KG1 (cell line): ENCODE results near the gene ARHGAP29.

Experiments used
- DNase-seq: peaks from one replicate; lab custom pipeline; 2025; lab: John Stamatoyannopoulos, UW

The ARHGAP29 gene

DNA sequence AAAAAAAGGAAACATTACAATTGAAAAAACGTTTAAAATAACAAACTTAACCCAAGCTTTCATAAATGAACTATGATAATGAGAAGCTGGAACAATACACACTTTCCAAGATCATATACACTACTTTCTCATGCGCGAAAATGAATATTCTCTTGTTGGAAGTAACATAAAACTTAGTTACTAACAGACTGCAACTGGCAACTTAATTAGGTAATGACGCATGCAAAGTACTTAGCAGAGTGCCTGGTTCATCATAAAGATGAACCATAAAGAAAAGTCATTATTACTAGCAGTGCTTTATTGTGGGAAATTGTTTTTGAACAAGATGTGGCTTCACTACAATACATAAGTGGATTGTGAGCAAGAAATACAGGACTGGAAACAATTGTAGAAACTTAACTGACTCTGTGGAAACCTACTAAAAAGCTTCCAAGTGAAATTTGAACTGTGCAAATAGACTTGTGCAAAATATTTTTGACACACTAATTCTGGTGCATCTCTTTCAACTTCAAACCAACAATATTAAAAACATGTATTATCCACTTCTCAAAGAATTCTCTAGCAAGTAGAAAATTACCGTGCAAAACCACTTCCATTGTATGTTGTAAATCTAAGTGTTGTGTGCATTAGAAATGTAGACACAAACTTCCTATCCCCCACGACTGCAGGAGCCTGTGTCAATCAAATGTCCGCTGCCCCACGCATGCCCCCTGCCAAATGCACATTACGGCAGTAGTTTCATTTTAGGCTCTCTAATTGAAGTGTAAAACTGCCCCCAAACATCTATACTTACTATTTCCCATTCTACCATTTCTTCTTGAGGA lies 2.0 kb downstream of the ARHGAP29 start:
- no peak for DNase-seq

DNA sequence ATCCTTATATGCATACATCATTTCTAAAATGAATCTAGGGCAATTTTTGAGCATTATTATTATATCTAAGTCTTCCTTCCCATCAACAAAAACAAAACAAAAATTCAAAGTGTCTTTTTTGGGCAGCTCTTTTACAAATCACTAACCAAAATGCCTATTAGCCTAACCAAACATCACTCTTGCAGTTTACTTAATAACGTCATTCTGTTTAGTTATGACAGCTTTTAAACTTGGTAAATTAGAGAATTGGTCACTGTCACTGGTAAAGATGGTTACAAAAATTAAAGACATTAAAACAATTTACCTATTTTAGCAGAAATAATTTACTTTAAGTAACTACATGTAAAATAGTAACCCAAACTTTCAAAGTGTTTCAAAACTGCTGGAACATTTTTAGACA lies 2.8 kb downstream of the ARHGAP29 start:
- no peak for DNase-seq

DNA sequence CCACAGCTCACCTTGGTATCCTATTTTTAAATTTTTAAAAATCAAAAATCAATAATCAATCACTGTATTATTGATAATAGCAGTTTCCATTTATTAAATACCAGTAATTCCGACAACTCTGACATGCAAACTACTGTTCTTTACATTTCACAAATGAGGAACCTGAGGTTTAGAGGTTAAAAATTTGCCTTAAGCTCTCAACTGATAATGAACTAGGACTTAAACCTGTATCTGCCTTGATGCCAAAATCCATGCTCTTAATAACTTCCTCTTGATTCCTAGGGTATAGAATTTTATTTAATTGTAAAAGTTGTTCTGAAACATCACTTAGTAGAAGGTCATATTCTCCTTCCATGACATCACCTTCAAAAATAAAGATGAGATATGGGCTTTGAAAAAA lies 5.6 kb downstream of the ARHGAP29 start:
- DNase-seq, result no peak

DNA sequence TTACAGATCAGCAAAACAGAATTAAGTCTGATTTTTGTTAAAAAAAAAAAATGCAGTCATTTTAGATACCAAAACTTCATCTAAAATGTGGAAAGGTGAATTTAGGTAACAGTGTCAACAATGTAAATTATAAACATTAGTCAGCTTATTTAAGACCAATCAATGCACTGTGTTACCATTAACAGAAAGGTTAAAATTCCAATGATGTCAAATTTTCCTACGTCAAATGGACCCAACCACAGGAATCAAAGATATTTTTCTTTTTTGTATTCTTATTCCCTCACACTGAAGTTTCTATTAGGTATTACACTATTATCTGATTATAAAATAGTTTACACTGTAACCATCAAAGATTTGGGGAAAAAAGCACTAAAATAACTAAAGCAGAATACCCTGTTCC lies 6.5 kb downstream of the ARHGAP29 start:
- no peak for DNase-seq

DNA sequence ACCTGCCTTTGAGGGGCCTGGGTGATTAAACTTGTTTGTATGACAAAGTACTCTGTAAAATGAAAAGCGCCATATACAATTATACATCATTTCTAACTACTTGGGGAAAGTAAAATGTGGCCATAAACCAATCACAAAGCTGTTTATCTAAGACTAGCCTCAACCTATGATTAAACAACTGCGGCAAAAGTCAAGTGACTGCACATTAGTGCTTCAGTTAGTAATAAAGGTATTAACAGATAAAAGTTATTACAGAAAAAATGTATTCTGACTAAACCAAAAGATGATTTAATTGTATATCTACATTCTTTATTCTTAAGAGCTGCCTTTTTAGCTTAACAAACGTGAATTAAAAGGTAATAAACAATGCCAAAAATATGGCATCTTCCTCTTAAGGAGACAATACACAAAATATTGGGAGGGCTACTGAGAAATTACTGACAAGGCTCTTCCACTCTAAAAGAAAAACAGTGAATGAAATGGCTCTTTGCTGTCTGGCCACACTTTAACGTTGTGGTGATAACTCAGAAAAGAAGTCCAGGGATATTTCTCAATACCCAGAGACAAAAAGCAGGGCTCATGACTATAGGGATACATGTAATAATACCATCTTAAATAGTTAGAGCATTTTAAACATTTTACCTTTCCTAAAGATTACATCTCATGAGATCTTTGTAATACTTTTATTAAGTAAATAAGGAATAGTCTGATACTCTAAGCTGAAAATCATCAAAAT lies 8.6 kb downstream of the ARHGAP29 start:
- DNase-seq, result no peak

DNA sequence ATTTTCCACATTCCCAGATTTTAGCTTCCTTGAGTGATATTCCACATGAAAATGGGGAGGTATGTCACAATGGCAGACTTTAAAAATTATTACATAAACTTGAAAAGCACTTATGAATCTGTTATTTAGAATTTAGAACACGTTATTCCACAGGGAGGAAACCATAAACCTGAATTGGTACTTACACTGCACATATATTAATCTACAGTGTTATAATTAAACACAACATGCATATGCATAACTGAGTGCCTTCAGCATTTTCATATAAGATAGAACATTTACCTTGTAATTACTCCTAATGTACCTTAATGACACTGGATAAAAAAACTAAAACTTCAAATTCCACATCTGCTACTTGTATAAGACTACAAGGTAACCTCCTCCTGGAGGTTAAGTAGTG lies 9.8 kb downstream of the ARHGAP29 start:
- DNase-seq, result no peak

DNA sequence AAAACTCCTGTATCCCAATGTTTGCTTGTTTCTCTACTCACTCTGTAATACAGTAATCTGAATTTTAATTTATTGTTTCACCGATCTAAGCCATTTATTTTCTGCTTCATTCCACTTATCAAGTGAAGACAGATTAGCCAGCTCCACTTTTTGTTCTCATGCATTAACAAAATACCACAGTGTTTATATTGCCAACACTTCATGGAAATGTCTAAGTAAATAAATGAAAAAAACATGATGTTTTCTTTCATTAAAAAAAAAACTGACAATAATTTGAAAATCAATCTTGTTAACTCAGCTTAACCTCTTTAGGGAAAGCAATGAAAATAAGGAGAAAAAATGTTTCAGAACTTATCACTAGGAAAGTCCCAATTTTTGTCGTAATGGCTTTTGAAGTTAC lies 11.5 kb downstream of the ARHGAP29 start:
- no peak for DNase-seq

DNA sequence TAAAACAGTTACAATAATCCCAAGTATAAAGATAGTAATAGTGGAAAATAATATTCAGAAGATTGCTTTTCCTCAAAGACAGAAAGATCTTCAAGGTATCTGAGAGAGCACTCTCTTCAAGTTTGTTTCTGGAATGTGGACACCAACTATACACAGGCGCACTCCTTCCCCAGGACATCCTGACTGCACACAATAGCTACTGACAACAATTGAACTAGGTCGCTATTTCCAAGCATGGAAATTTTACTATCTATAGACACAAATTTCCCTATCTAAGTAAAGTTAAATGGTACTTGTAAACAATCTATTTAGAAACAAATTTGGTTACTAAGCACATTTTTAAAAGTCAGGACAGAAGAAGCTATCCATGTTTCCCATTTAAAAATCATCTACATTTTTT lies 19.1 kb downstream of the ARHGAP29 start:
- DNase-seq, result no peak

DNA sequence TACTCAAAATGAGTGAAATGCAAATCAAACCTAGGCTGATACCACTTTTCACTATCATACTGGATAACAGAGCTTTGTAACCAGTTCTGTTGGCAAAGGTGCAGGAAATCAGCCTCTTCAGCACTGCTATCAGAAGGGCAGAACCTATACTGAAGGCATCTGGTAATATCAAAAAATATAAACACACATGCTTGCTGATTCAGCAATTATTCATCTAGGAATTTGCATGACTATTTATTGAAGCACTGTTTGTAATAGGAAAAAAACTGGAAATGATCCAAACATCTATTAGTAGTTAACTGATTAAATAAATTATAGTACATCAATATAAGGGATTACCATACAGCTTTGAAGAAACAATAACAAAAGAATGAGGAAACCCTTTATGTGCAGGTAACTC lies 21.4 kb downstream of the ARHGAP29 start:
- no peak for DNase-seq

DNA sequence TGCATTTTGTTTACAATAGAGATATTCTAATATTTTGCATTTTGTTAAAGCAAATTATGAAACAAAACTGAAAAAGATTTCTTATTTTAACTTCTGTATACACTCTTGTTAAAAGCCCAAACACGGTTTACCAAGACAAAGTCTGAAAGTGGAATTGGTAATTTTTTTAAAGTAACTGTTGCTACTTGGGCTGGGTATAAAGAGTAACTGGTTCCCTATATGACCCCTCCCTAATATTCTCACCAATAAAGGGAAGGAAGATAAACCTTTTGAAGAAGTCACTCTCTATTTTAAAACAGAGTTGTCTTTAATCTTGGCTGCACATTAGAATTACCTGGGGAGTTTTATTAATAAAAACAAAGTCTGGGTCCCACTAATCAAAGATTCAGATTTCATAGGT lies 27.4 kb downstream of the ARHGAP29 start:
- DNase-seq, result no peak

DNA sequence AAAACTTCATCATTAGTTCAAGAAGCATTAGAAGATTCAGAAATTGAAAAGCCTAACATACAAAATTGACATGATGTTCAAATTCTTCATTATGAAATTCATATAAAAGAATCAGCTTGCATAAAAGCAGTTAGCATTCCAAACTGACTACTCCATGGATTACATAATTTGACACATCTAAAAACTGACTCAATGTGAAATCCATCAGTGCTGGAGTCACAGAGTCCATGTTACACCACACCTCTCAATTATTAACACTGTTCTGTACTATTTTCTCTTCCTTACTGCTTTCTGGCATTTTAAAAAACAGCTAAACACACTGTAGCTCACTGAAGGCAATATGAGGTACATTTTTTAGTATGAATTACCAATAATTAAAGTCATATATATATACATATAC lies 28.0 kb downstream of the ARHGAP29 start:
- DNase-seq, result no peak

DNA sequence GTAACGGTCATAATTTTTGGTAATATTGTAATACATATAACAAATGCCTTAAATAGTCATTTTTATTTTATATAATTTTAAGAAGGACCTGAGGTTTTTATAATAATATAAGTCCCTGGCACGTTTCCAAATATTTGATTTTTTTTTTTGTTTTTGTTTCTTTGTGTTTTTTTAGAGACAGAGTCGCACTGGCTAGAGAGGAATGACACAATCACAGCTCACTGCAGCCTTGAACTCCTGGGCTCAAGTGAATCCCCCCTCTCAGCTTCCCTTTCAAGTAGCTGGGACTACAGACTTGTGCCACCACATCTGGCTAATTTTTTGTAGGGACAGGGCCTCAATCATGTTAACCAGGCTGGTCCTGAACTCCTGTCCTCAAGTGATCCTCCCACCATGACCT lies 29.7 kb downstream of the ARHGAP29 start:
- DNase-seq, result no peak

DNA sequence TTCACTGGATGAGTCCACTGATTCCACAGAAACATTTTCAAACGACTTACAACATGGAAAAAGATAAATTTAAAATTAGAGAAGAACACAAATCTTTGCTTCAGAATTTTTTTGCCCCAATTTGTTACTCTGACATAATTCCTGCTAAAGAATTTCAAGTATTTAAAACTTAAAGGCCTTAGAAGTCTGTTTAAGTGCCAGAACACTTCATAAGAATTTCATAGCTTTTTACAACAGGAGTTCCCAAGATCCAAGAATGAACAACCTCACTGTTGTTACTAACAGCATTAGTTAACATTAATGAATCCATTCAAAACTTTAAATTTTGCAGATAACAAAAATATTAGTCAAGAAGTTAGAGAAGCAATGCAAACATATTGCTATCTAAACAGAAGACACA lies 31.7 kb downstream of the ARHGAP29 start:
- DNase-seq, result no peak

DNA sequence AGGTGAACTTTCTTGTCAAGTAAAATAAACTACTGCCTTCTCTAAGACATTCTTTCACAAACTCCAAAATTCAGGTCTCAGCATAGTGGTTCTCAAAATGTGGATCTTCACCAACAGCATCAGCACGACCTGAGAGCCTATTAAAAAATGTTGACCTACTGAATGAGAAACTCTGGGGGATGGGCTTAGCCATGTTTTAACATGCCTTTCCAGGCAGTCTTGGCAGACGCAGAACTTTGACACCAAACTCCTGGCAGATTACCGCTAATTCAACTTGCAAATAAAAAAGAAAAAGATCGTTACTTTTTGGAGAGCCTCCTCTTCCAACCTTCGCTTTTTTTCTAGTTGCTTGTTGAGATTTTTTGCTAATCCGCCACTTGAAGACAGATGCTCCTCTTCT lies 35.1 kb downstream of the ARHGAP29 start:
- DNase-seq, result no peak

DNA sequence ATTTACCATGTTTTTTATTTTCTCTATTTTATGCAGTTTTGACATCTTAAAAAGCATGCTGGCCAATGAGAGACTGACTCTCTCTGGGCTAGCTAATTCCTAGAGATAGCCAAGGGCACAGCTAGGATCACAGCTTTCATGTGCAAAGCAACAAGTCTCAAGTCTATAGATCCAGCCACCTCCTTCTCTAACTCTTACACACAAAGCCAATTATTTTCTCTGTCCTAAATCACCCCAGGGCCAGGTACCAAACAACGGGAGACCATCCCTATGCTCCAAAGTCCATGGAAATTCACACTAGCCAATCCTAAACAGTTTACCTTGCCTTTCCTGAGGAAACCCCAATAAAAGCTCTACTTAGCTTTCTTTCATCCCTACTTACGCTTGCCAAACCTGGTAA lies 38.0 kb downstream of the ARHGAP29 start:
- no peak for DNase-seq

DNA sequence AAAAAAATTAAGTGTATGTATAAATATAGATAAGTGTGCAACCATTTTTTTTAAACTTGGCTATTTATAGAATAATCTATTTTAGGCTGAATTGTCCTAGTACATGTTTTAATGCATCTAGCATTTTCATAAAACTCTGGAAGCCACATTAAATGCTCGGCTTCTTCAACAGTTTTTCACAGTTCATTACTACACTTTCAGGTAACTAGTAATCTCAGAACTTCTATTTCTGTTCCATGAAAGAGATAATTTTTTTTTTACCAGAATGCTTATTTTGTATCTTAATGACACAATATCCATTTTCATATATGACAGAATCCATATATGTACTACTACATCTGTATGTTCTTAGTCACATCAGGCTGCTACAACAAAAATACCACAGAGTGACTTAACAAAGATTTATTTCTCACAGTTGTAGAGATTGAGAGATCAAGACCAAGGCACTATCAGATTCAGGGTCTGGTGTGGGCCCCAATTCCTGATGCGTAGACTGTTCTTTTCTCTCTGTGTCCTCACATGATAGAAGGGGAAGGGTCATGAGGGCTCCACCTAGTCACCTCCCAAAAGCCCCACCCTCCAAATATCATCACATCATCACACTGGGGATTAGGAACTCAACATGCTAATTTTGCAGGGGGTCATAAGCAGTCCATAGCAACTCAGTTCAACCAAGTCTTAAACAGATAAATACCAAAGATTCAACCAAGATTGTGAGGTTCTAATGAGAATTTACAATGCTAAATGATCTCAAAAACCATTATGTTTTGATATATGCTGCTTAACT lies 43.1 kb downstream of the ARHGAP29 start:
- no peak for DNase-seq

DNA sequence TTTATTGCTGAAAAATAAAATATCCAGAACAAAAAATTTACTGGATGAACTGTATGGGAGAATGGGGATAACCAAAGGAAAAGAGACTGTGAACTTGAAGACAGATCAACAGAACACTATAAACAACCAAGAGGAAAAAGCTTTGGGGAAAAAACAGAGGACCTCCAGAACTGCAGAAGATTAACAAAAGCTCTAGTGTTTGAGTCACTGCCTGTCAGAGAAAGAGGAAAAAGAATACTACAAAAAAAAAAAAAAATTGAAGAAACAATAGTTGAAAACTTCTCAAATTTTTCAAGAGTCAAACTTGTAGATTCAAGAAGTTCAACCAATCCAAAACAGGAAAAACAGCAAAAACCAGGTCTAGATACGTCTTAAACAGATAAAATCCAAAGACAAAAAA lies 44.3 kb downstream of the ARHGAP29 start:
- no peak for DNase-seq

DNA sequence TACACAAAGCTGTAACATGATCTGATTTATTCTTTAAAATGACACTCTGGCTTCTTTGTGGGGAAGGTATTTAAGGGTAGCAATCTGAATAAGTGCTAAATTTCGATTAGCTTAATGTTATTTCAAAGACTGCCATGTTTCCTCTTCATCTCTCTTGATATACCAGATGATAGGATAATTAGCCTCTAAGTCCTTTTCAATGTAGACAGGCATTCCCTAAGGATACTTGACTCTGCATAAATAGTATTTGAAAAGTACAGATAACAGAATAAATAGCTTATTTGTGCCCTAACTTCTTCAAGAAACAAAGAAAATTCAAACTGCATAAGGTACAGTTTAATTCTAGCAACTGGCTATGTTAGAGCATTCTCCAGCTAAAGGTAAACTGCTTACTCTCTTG lies 46.2 kb downstream of the ARHGAP29 start:
- no peak for DNase-seq

DNA sequence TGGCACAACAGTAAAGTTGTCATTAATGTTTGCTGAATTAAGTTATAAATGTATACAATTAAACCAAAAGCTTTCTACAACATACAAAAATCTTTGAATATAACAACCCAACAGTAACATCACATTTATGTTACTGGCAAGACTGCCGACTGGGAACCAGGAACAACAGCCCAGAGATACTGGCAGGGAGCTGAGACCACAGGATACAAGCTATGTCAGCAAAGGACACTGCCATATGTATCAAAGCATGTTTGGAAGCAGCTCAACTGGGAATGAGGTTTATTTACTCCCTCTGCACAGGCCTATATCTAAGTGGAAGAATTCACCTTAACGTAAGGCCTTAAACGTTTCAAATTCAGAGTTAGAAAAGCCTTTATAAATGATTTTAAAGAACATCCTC lies 50.4 kb downstream of the ARHGAP29 start:
- no peak for DNase-seq

DNA sequence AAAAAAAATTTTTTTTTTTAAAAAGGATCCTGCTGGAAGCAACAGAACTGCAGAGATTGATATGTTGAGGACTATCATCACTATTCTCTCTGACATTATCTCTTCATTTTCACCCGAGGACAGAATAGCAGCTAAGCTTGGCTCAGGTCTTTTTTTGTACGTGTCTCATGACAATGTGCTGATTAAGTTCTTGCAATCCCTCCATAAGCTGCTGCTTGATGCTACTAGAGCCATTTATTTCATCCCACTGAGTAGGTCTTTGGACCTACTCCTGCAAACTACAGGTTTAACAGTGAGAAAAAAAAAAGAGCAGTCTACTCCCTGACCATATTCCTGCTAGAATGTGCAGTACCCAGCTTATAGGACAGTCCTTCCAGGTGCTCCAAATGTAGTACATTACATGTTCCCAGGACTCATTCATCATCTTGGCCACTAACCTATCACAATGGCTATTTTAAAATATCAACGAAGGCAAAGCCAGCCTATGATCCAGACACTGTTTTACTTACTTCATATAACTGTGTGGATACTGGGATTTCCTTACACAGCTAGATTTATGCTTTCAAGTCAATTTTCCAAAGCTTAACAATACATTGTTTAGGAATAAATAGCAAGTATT lies 54.1 kb downstream of the ARHGAP29 start:
- no peak for DNase-seq

DNA sequence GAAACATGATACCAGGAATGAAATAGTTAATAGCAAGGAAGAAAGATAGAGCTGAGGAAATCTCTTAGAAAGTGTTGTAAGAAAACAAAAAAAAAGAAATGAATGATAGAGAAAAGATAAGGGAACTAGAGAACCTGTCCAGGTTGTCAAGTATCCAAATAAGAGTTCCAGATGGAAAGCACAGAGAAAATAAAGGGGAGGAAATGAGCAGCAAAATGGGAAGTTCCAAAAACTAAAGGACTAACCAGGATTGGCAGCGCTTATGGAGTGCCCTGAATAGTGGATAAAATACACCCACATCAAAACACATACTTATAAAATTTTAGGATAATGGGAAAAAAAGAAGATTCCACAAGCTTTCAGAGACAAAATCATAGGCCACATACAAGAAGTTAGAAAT lies 55.2 kb downstream of the ARHGAP29 start:
- no peak for DNase-seq

DNA sequence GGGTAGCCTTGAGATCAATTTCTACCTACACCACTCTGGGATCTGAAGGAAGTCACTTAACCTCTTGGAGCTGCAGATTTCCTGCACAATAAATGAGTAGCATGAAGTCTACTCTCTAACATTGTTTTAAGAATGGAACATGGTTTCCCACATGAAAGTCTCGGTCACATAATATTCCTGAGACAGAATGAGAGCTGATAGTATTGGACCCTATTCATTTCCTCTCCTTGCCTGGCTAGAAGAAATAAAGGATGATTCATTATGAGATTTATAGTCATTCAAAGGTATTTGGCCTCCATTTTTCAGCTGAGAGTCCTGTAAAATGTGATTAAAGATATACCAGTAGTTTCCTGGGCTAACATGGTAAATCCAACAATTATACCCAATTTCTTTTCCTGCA lies 56.7 kb downstream of the ARHGAP29 start:
- DNase-seq, result no peak
